B cell (primary cell): Measurements from ENCODE around the gene ZC3H18.

Experiments
- EZH2 ChIP-seq: IDR thresholded peaks from 2 replicates; pipeline ENCODE4 v1.6.1; 2012; ENCODE audit warnings: borderline replicate concordance, low read depth, mild to moderate bottlenecking, moderate library complexity, low read length; ENCODE audit not compliant: insufficient read depth, poor library complexity, severe bottlenecking
- TF ChIP-seq, protein P1 (sequence below): fragments of 200-600 bp; IDR thresholded peaks from one replicate; pipeline ENCODE4 v1.8.0; 2022; ENCODE audit warnings: antibody characterized with exemption, mild to moderate bottlenecking

DNA sequence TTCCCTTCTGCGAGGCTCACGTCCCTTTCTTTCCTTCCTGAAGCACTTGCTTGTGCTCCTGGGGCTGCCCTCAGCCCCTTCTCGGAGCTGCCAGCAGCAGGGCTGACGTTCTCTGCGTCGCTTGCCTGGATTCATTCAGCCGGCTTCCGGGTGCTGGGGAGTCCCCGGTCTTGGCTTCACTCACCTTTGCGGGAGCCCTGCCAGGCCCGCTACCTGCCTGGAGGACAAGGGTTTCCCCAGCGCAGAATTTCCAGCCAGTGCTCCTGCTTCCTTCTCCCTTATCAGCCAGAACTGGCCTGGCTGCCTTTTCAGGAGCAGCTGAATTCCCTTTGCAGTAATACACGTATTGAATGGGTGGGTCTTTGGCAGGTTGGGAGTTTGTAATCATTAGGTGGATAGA lies 46.1 kb downstream of the ZC3H18 start:
- TF ChIP-seq, protein P1, sequence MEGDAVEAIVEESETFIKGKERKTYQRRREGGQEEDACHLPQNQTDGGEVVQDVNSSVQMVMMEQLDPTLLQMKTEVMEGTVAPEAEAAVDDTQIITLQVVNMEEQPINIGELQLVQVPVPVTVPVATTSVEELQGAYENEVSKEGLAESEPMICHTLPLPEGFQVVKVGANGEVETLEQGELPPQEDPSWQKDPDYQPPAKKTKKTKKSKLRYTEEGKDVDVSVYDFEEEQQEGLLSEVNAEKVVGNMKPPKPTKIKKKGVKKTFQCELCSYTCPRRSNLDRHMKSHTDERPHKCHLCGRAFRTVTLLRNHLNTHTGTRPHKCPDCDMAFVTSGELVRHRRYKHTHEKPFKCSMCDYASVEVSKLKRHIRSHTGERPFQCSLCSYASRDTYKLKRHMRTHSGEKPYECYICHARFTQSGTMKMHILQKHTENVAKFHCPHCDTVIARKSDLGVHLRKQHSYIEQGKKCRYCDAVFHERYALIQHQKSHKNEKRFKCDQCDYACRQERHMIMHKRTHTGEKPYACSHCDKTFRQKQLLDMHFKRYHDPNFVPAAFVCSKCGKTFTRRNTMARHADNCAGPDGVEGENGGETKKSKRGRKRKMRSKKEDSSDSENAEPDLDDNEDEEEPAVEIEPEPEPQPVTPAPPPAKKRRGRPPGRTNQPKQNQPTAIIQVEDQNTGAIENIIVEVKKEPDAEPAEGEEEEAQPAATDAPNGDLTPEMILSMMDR: no peak
- no peak for TF ChIP-seq EZH2
